ENCODE measurements around the gene SYNPO2L.
"Not testable (repeated sequence)": the region's sequence is repeated elsewhere in the genome, so short reads cannot be mapped to it uniquely, and the experiment has no call there.

SYNPO2L gene

GRCh38 chr10:73655990-73656298 lies at the start of gene SYNPO2L:
Gene SYNPO2L, minus strand, starts transcription at chr10:73656029. Its CDS starts 107 bp downstream, at chr10:73655922.
- DNase-seq (ENCODE audit: low read depth in 2 of 2), result no peak

GRCh38 chr10:73703924-73704323 lies 48.1 kb upstream of the SYNPO2L start:
- DNase-seq (ENCODE audit: low read depth in 2 of 2), result not testable (repeated sequence)

GRCh38 chr10:73698819-73699218 lies 43.0 kb upstream of the SYNPO2L start:
- not testable (repeated sequence) for DNase-seq (ENCODE audit: low read depth in 2 of 2)

- DNase-seq (ENCODE audit: low read depth in 2 of 2), result not testable (repeated sequence)
Observed at GRCh38 chr10:73697675-73698159, 41.9 kb upstream of the SYNPO2L start, which contains the start of gene AGAP5. Gene AGAP5, minus strand, starts transcription at chr10:73698109. Its CDS starts 354 bp downstream, at chr10:73697755.

GRCh38 chr10:73695302-73695701 lies 39.5 kb upstream of the SYNPO2L start:
- not testable (repeated sequence) for DNase-seq (ENCODE audit: low read depth in 2 of 2)

GRCh38 chr10:73690755-73691154 lies 34.9 kb upstream of the SYNPO2L start:
- not testable (repeated sequence) for DNase-seq (ENCODE audit: low read depth in 2 of 2)

GRCh38 chr10:73689596-73689995 lies 33.8 kb upstream of the SYNPO2L start:
- not testable (repeated sequence) for DNase-seq (ENCODE audit: low read depth in 2 of 2)

GRCh38 chr10:73687641-73688040 lies 31.8 kb upstream of the SYNPO2L start:
- DNase-seq (ENCODE audit: low read depth in 2 of 2), result not testable (repeated sequence)

- not testable (repeated sequence) for DNase-seq (ENCODE audit: low read depth in 2 of 2)
Observed at GRCh38 chr10:73674546-73674945, 18.7 kb upstream of the SYNPO2L start.

- not testable (repeated sequence) for DNase-seq (ENCODE audit: low read depth in 2 of 2)
Observed at GRCh38 chr10:73668378-73668777, 12.5 kb upstream of the SYNPO2L start.

- DNase-seq (ENCODE audit: low read depth in 2 of 2), result not testable (repeated sequence)
Observed at GRCh38 chr10:73666153-73666809, 10.5 kb upstream of the SYNPO2L start.

- not testable (repeated sequence) for DNase-seq (ENCODE audit: low read depth in 2 of 2)
Observed at GRCh38 chr10:73665581-73665980, 9.8 kb upstream of the SYNPO2L start.

GRCh38 chr10:73664156-73665040 lies 8.6 kb upstream of the SYNPO2L start:
- DNase-seq (ENCODE audit: low read depth in 2 of 2), result not testable (repeated sequence)

GRCh38 chr10:73663621-73664020 lies 7.8 kb upstream of the SYNPO2L start:
- not testable (repeated sequence) for DNase-seq (ENCODE audit: low read depth in 2 of 2)

GRCh38 chr10:73662705-73663104 lies 6.9 kb upstream of the SYNPO2L start:
- DNase-seq (ENCODE audit: low read depth in 2 of 2), result not testable (repeated sequence)

- DNase-seq (ENCODE audit: low read depth in 2 of 2), result no peak
Observed at GRCh38 chr10:73655257-73655989, 406 bp downstream of the SYNPO2L start.

GRCh38 chr10:73653701-73654100 lies 2.1 kb downstream of the SYNPO2L start:
- DNase-seq (ENCODE audit: low read depth in 2 of 2), result no peak

- no peak for DNase-seq (ENCODE audit: low read depth in 2 of 2)
Observed at GRCh38 chr10:73653195-73653594, 2.6 kb downstream of the SYNPO2L start.

- peak; percentile 73 for DNase-seq (ENCODE audit: low read depth in 2 of 2)
Observed at GRCh38 chr10:73650537-73651331, 5.1 kb downstream of the SYNPO2L start.

- DNase-seq (ENCODE audit: low read depth in 2 of 2), result peak; percentile 28 to 38
Observed at GRCh38 chr10:73649876-73650536, 5.8 kb downstream of the SYNPO2L start.
